HEK293 (cell line): ENCODE measurements around the gene SLC22A4.

Experiments used
- CTCF ChIP-seq: fragments of 450-650 bp; formaldehyde crosslinking; IDR thresholded peaks from 2 replicates; pipeline ENCODE4 v1.5.1; 2016; ENCODE audit warnings: missing biosample characterization, missing genetic modification characterization
- RBAK ChIP-seq: fragments of 450-650 bp; formaldehyde crosslinking; IDR thresholded peaks from 2 replicates; pipeline ENCODE4 v1.5.1; 2016; ENCODE audit warnings: missing biosample characterization, missing genetic modification characterization
- REST ChIP-seq: fragments of 450-650 bp; formaldehyde crosslinking; IDR thresholded peaks from 2 replicates; pipeline ENCODE4 v1.5.1; 2016; ENCODE audit warnings: missing biosample characterization, missing genetic modification characterization
- SCRT1 ChIP-seq: fragments of 450-650 bp; formaldehyde crosslinking; IDR thresholded peaks from 2 replicates; pipeline ENCODE4 v1.5.1; 2016; ENCODE audit warnings: missing biosample characterization, missing genetic modification characterization, borderline replicate concordance
- ZNF121 ChIP-seq: fragments of 450-650 bp; formaldehyde crosslinking; IDR thresholded peaks from 2 replicates; pipeline ENCODE4 v1.5.1; 2016; ENCODE audit warnings: missing biosample characterization, missing genetic modification characterization
- ZNF654 ChIP-seq: fragments of 450-650 bp; formaldehyde crosslinking; IDR thresholded peaks from 2 replicates; pipeline ENCODE4 v1.5.1; 2016; ENCODE audit warnings: low read depth, missing biosample characterization, missing genetic modification characterization

DNA sequence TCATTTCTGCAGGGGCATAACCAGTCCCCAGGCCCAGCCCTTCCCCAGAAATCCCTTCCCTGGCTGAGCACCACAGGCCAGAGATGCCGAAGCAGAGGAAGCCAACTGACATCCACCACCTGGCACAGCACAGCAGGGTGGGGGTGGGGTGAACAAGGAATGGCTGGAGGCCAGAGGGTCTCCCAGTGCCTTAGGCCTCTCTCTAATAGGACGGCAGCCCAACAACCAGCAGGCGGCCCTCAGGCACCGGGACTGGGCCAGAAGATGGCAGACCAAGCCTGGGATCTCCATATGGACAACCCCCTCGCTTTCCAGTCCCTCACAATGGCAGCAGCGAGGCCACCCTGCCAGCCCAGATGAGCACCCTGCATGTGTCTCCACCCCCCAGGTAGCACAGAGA, 23.5 kb upstream of the SLC22A4 start:
- no peak for TF ChIP-seq CTCF (tag by site-specific recombination)
- no peak for TF ChIP-seq REST
- TF ChIP-seq ZNF121 = no peak
- no peak for TF ChIP-seq SCRT1 (tag by site-specific recombination)
- TF ChIP-seq ZNF654 (tag by site-specific recombination) = no peak
- TF ChIP-seq RBAK (tag by site-specific recombination) = no peak
